Suprapubic skin (tissue), 4 donors: Measurements from ENCODE around the gene AGRP.

Experiments
- CTCF ChIP-seq, 2 donors: fragments of 200-600 bp in 1 of 2; fragments of 450-650 bp in 1 of 2; sonication (generic) in 1 of 2; IDR thresholded peaks; one replicate each; pipeline ENCODE4 v1.5.1; 2016 to 2019; ENCODE audit warnings: antibody characterized with exemption in 2 of 2, mild to moderate bottlenecking in 1 of 2, moderate library complexity in 1 of 2
- EP300 ChIP-seq: sonication (generic); formaldehyde crosslinking; IDR thresholded peaks from one replicate; pipeline ENCODE4 v1.6.1; 2017; ENCODE audit warnings: antibody characterized with exemption
- POLR2A ChIP-seq, 2 donors: fragments of 450-650 bp; IDR thresholded peaks; one replicate each; pipeline ENCODE4 v1.6.1; 2017; ENCODE audit warnings: antibody characterized with exemption in 2 of 2, mild to moderate bottlenecking in 2 of 2, moderate library complexity in 2 of 2
- POLR2AphosphoS5 ChIP-seq, 3 donors: sonication (generic); formaldehyde crosslinking; IDR thresholded peaks; one replicate each; pipeline ENCODE4 v1.6.1; 2017; ENCODE audit warnings: antibody characterized with exemption in 3 of 3

GRCh38 chr16:67483731-67484525, 581 bp upstream of the AGRP start:
- no peak for TF ChIP-seq EP300
- TF ChIP-seq CTCF (IDR thresholded peaks at IDR 0.05): no peak
- TF ChIP-seq POLR2A (IDR thresholded peaks at IDR 0.05): no peak
- TF ChIP-seq POLR2AphosphoS5 (IDR thresholded peaks at IDR 0.05): no peak
